Measurements from ENCODE around the gene SMOC2. TPM values are rescaled to one million over a fixed set of nuclear protein-coding genes. Genes with fewer than 3 reads are reported as not detected.

Gene SMOC2
- total and polyA plus RNA-seq, 2 of the 13 experiments (the other 11 are each of a cell fraction or from before 2014, with no cell fraction given) = not detected

- DNase-seq (ENCODE audit: low spot score) (no peak), FAIRE-seq (no peak), ATAC-seq (no peak)
- no peak overlapping the region for H3K4me3 ChIP-seq (replicated peaks in 1 of 3; ENCODE audit: insufficient read depth in 1 of 3, low read depth in 2 of 3, low read length in 3 of 3)
- H2AFZ ChIP-seq (ENCODE audit: low read length) = no peak overlapping the region
- TF ChIP-seq FOXA1 (IDR thresholded peaks at IDR 0.05) (no peak), FOXA1 (CRISPR knock-in tag; IDR thresholded peaks at IDR 0.05) (no peak), EZH2 (conservative IDR thresholded peaks at IDR 0.05; ENCODE audit: low read depth, low read length) (0 out of 2 replicates have a peak, but pooled peaks have one; percentile 14)
- BruUV-seq (replicated peaks) = no TSS peak
- H3K9ac ChIP-seq (ENCODE audit: insufficient read depth, low read depth, low read length) = no peak overlapping the region
- no peaks in the 10 kb centered on the region for H3K79me2 ChIP-seq (ENCODE audit: insufficient read depth, low read length)
- ChIA-PET CTCF (ENCODE audit: low intra/inter-chr PET ratio, low total read pairs) (no interaction called here), POLR2A (no interaction called here)
- no peak overlapping the region for H3K27ac ChIP-seq (ENCODE audit: extremely low read length, insufficient read depth, low read length)
- H4K20me1 ChIP-seq (ENCODE audit: insufficient read depth, low read length) = no peaks in the 10 kb centered on the region
- no peaks in the 10 kb centered on the region for H3K9me3 ChIP-seq (ENCODE audit: low read length)
- in situ Hi-C loops (cut with HindIII; ENCODE audit: extremely low pct_ligation_motif_present, low pct_unique_long_range_greater_than_20kb) (no loop called here), intact Hi-C loops (cut with micrococcal nuclease; ENCODE audit: unreplicated experiment) (no loop called here)
- 48% methylated on average over 22 of the region's 32 CpGs for WGBS (ENCODE audit: low lambda C conversion rate)
- no peaks in the 10 kb centered on the region for H3K36me3 ChIP-seq (replicated peaks in 1 of 2; ENCODE audit: control insufficient read depth in 1 of 2, insufficient read depth in 2 of 2, low read length in 2 of 2)
- H3K27me3 ChIP-seq (ENCODE audit: control insufficient read depth in 1 of 2, insufficient read depth in 2 of 2, low read length in 2 of 2) = peaks cover 12 to 82% of the 10 kb centered on the region in 2 experiments
- no peak overlapping the region for H3K4me2 ChIP-seq (ENCODE audit: low read depth, low read length)
- H3K4me1 ChIP-seq (ENCODE audit: insufficient read depth, low read length) = no peaks in the 10 kb centered on the region
These were observed 15.0 kb downstream of the SMOC2 start for GRCh38 chr6:168455847-168456530.

DNA sequence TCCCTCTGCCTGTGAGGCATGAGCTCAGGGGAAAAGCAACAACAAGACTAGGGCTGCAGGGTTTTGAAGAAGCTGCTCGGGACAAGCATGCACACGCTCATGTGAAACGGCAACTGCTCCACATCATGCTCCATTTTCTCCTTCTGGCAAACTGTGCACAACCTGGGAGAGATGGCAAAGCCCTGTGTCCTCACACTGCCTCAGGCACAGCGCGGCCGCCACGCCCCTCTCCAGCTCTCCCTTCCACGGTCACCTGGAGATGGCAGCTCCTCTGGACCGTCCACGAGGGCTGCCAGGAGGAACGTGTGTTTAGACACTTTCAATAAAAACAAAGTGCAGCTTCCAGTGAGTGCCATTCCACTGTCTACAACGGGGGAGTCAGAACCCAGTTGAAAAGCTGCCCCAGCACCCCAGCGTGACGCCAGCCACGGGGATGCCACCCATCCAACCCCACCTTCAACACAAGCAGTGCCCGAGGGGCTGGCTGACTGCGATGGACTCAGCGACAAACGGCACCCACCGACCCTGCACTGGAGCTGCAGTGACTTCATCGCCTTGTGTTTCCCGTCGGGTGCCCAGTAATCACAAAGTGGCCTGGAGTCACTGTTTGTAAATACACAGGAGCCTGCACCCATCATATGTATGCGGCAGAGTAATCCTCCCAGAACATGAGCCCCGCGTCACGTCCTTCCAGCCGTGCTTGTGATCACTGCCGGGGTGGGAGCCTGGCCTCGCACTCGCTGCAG lies 16.1 kb downstream of the SMOC2 start:
- Histone ChIP-seq H3K27ac (ENCODE audit: extremely low read length, insufficient read depth, low read length) (no peak overlapping the region), H3K27me3 (ENCODE audit: control insufficient read depth in 1 of 2, insufficient read depth in 2 of 2, low read length in 2 of 2) (peaks cover 13 to 80% of the 10 kb centered on the region in 2 experiments), H3K79me2 (ENCODE audit: insufficient read depth, low read length) (no peaks in the 10 kb centered on the region), H3K4me2 (ENCODE audit: low read depth, low read length) (no peak overlapping the region), H3K4me1 (ENCODE audit: insufficient read depth, low read length) (no peaks in the 10 kb centered on the region), H4K20me1 (ENCODE audit: insufficient read depth, low read length) (no peaks in the 10 kb centered on the region), H3K9ac (ENCODE audit: insufficient read depth, low read depth, low read length) (no peak overlapping the region), H3K9me3 (ENCODE audit: low read length) (no peaks in the 10 kb centered on the region), H3K36me3 (replicated peaks in 1 of 2; ENCODE audit: control insufficient read depth in 1 of 2, insufficient read depth in 2 of 2, low read length in 2 of 2) (no peaks in the 10 kb centered on the region), H3K4me3 (replicated peaks in 1 of 3; ENCODE audit: insufficient read depth in 1 of 3, low read depth in 2 of 3, low read length in 3 of 3) (no peak overlapping the region), H2AFZ (ENCODE audit: low read length) (no peak overlapping the region)
- POLR2A ChIA-PET = no interaction called here
- no peak for DNase-seq (ENCODE audit: low spot score)
- no TSS peak for BruUV-seq (replicated peaks)
- intact Hi-C loops (cut with micrococcal nuclease; ENCODE audit: unreplicated experiment) (no loop called here), in situ Hi-C loops (cut with HindIII; ENCODE audit: extremely low pct_ligation_motif_present, low pct_unique_long_range_greater_than_20kb) (no loop called here)
- TF ChIP-seq ZFYVE20 (CRISPR knock-in tag; IDR thresholded peaks at IDR 0.05; ENCODE audit: borderline replicate concordance, low read depth) (no peak), ARNT2 (CRISPR knock-in tag; IDR thresholded peaks at IDR 0.05; ENCODE audit: low read depth) (no peak), PPARG (CRISPR knock-in tag; conservative IDR thresholded peaks at IDR 0.05) (no peak), MATR3 (CRISPR knock-in tag; IDR thresholded peaks at IDR 0.05) (no peak), AHR (CRISPR knock-in tag; IDR thresholded peaks at IDR 0.05) (no peak), ZNF615 (CRISPR knock-in tag; IDR thresholded peaks at IDR 0.05; ENCODE audit: borderline replicate concordance) (no peak), HDAC2 (CRISPR knock-in tag; IDR thresholded peaks at IDR 0.05) (no peak), TOE1 (CRISPR knock-in tag; IDR thresholded peaks at IDR 0.05) (no peak), NKX3-1 (CRISPR knock-in tag; IDR thresholded peaks at IDR 0.05) (no peak)
- CTCF ChIA-PET (ENCODE audit: low intra/inter-chr PET ratio, low total read pairs) = no interaction called here
- 52% methylated on average over 22 of the region's 31 CpGs for WGBS (ENCODE audit: low lambda C conversion rate)
- ATAC-seq = no peak
- FAIRE-seq = no peak

All from HepG2 (cell line).